HepG2 (cell line): ENCODE measurements around the gene AGBL3. TPM values are rescaled to one million over a fixed set of nuclear protein-coding genes. Genes with fewer than 3 reads are reported as not detected.

ENCODE experiments used
- AGO1 ChIP-seq: fragments of 200-400 bp; formaldehyde crosslinking; IDR thresholded peaks from 2 replicates; pipeline ENCODE4 v1.6.1; 2017; ENCODE audit warnings: mild to moderate bottlenecking, low read depth, low read length, moderate library complexity; ENCODE audit not compliant: poor library complexity, severe bottlenecking
- ARNTL ChIP-seq: sonication (generic); formaldehyde crosslinking; IDR thresholded peaks from 2 replicates; pipeline ENCODE4 v1.4.0; 2020; ENCODE audit warnings: mild to moderate bottlenecking, missing genetic modification reagents
- CC2D1A ChIP-seq: sonication (generic); formaldehyde crosslinking; IDR thresholded peaks from 2 replicates; pipeline ENCODE4 v1.8.1; 2023; ENCODE audit warnings: mild to moderate bottlenecking, missing genetic modification reagents
- ELK4 ChIP-seq: sonication (generic); formaldehyde crosslinking; IDR thresholded peaks from 2 replicates; pipeline ENCODE4 v1.9.0; 2021; ENCODE audit warnings: missing genetic modification reagents, borderline replicate concordance
- GRHL1 ChIP-seq: sonication (generic); formaldehyde crosslinking; conservative IDR thresholded peaks from 2 replicates; pipeline ENCODE4 v1.8.0; 2022; ENCODE audit warnings: missing genetic modification reagents
- HDAC6 ChIP-seq: fragments of 200-600 bp; sonication (generic); IDR thresholded peaks from 2 replicates; pipeline ENCODE4 v1.7.0; 2017; ENCODE audit warnings: mild to moderate bottlenecking, antibody characterized with exemption, low read length, low read depth
- HOXD1 ChIP-seq: sonication (generic); formaldehyde crosslinking; IDR thresholded peaks from 2 replicates; pipeline ENCODE4 v1.5.0; 2020; ENCODE audit warnings: missing genetic modification reagents
- IKZF4 ChIP-seq: sonication (generic); formaldehyde crosslinking; IDR thresholded peaks from 2 replicates; pipeline ENCODE4 v1.5.1; 2020; ENCODE audit warnings: borderline replicate concordance, mild to moderate bottlenecking, low read depth, missing genetic modification reagents; ENCODE audit errors: not compliant biosample characterization
- KAT7 ChIP-seq: IDR thresholded peaks from 2 replicates; pipeline ENCODE4 v1.6.1; 2018; ENCODE audit warnings: borderline replicate concordance, missing compliant biosample characterization
- NR2C2 ChIP-seq: sonication (generic); formaldehyde crosslinking; IDR thresholded peaks from 2 replicates; pipeline ENCODE4 v1.4.0; 2020; ENCODE audit warnings: missing genetic modification reagents, mild to moderate bottlenecking, moderate library complexity, borderline replicate concordance
- PAWR ChIP-seq: sonication (generic); formaldehyde crosslinking; IDR thresholded peaks from 2 replicates; pipeline ENCODE4 v1.4.0; 2020; ENCODE audit warnings: missing genetic modification reagents, mild to moderate bottlenecking, borderline replicate concordance
- PBX2 ChIP-seq: IDR thresholded peaks from 2 replicates; pipeline ENCODE4 v1.6.1; 2016; ENCODE audit warnings: control low read depth
- PHF20 ChIP-seq: sonication (generic); formaldehyde crosslinking; IDR thresholded peaks from 2 replicates; pipeline ENCODE4 v1.5.0; 2020; ENCODE audit warnings: mild to moderate bottlenecking, missing genetic modification reagents
- RNF2 ChIP-seq: fragments of 450-650 bp; conservative IDR thresholded peaks from 2 replicates; pipeline ENCODE4 v1.6.1; 2016; ENCODE audit warnings: low read depth
- STAT5B ChIP-seq: sonication (generic); formaldehyde crosslinking; IDR thresholded peaks from 2 replicates; pipeline ENCODE4 v1.4.0; 2020; ENCODE audit warnings: missing genetic modification reagents
- ZBTB46 ChIP-seq: sonication (generic); formaldehyde crosslinking; IDR thresholded peaks from 2 replicates; pipeline ENCODE4 v1.4.0; 2020; ENCODE audit warnings: mild to moderate bottlenecking, missing genetic modification reagents, borderline replicate concordance
- ZC3H4 ChIP-seq: sonication (generic); formaldehyde crosslinking; IDR thresholded peaks from 2 replicates; pipeline ENCODE4 v1.4.0; 2020; ENCODE audit warnings: missing genetic modification reagents, borderline replicate concordance
- ZMAT5 ChIP-seq: sonication (generic); formaldehyde crosslinking; IDR thresholded peaks from 2 replicates; pipeline ENCODE4 v1.5.0; 2020; ENCODE audit warnings: mild to moderate bottlenecking, low read depth, missing genetic modification reagents, borderline replicate concordance
- ZNF335 ChIP-seq: sonication (generic); formaldehyde crosslinking; IDR thresholded peaks from 2 replicates; pipeline ENCODE4 v1.4.0; 2020; ENCODE audit warnings: missing genetic modification reagents
- ZNF414 ChIP-seq: sonication (generic); formaldehyde crosslinking; IDR thresholded peaks from 2 replicates; pipeline ENCODE4 v1.5.0; 2020; ENCODE audit warnings: missing genetic modification reagents
- ZNF777 ChIP-seq: sonication (generic); formaldehyde crosslinking; IDR thresholded peaks from 2 replicates; pipeline ENCODE4 v1.4.0; 2020; ENCODE audit warnings: missing genetic modification reagents
- polyA plus RNA-seq, 8 experiments: library from polyadenylated mRNA; depleted of rRNA in 3 of 8; stranded (reverse) in 7 of 8; unstranded in 1 of 8; fragments of >200 nt; fragmentation: Illumina TruSeq in 4 of 8; extraction: Trizol in 4 of 8; gene quantifications; 2 replicates each; pipeline versions ENCODE4 v1.2.1 to v1.2.3, GENCODE V29; 2011 to 2016; ENCODE audit warnings: low read depth in 4 of 8, missing spikeins in 1 of 8, mixed read lengths in 1 of 8; ENCODE audit not compliant: insufficient read depth in 1 of 8
- total RNA-seq, 5 experiments: library from RNA; depleted of rRNA; stranded (reverse); fragments of >200 nt; fragmentation: Illumina TruSeq; extraction: Trizol; gene quantifications; 2 replicates each; pipeline ENCODE4 v1.2.3, GENCODE V29; 2016; ENCODE audit warnings: low read depth in 1 of 5

Gene AGBL3
- total and polyA plus RNA-seq, 2 of the 13 experiments (the other 11 are each of a cell fraction or from before 2014, with no cell fraction given): 2.2 to 7.2 TPM

GRCh38 chr7:134986363-134987251 lies at the start of gene AGBL3 (continued):
- TF ChIP-seq ZBTB46 (CRISPR knock-in tag) (peak; percentile 83; the same call in 1 of the 2 replicates), PBX2 (CRISPR knock-in tag) (0 out of 2 replicates have a peak, but pooled peaks have one; percentile 17), ELK4 (CRISPR knock-in tag) (no peak), ZNF777 (CRISPR knock-in tag) (no peak; the same call in 1 of the 2 replicates), GRHL1 (no peak), ZMAT5 (no peak), ZNF335 (peak; percentile 25; the same call in 1 of the 2 replicates), ARNTL (CRISPR knock-in tag) (peak; percentile 72; the same call in 1 of the 2 replicates), ZC3H4 (CRISPR knock-in tag) (no peak), HOXD1 (CRISPR knock-in tag) (no peak), HDAC6 (no peak), CC2D1A (CRISPR knock-in tag) (no peak), KAT7 (CRISPR knock-in tag) (peak; percentile 85), RNF2 (peak; percentile 40; the same call in 1 of the 2 replicates), PAWR (CRISPR knock-in tag) (0 out of 2 replicates have a peak, but pooled peaks have one; percentile 85), STAT5B (CRISPR knock-in tag) (no peak), ZNF414 (0 out of 2 replicates have a peak, but pooled peaks have one; percentile 70), AGO1 (no peak), NR2C2 (peak; percentile 66), IKZF4 (CRISPR knock-in tag) (no peak), PHF20 (CRISPR knock-in tag) (peak; percentile 71)
